SK-N-MC (cell line): ENCODE measurements around the gene NR1D1.

Experiments
- DNase-seq: peaks from one replicate; pipeline ENCODE4 v3.0.0-alpha.2; 2011; ENCODE audit warnings: low read depth, low spot score
- H3K27ac ChIP-seq: fragments of 200-600 bp; sonication (generic); 2 replicates; pipeline ENCODE4 v1.5.1; 2016; ENCODE audit warnings: mixed run types
- H3K36me3 ChIP-seq: fragments of 200-600 bp; sonication (generic); 2 replicates; pipeline ENCODE4 v1.6.1; 2017; ENCODE audit warnings: antibody characterized with exemption, low read length, mixed read lengths; ENCODE audit not compliant: insufficient read depth
- H3K4me3 ChIP-seq: fragments of 200-600 bp; sonication (generic); 2 replicates; pipeline ENCODE4 v1.5.1; 2016
- H3K9ac ChIP-seq: fragments of 200-600 bp; sonication (generic); 2 replicates; pipeline ENCODE4 v1.8.0; 2017; ENCODE audit warnings: mixed run types, mixed read lengths; ENCODE audit not compliant: insufficient read length
- H3K9me3 ChIP-seq: fragments of 200-600 bp; sonication (generic); 2 replicates; pipeline ENCODE4 v1.6.1; 2017; ENCODE audit warnings: low read depth, mild to moderate bottlenecking, antibody characterized with exemption, low read length, moderate library complexity, mixed read lengths
- EZH2 ChIP-seq: fragments of 200-600 bp; sonication (generic); IDR thresholded peaks from one replicate; pipeline ENCODE4 v1.6.1; 2017; ENCODE audit warnings: antibody characterized with exemption
- FOXP2 ChIP-seq: optimal IDR thresholded peaks from 2 replicates; pipeline ENCODE3; 2011; ENCODE audit warnings: mild to moderate bottlenecking, moderate library complexity; ENCODE audit not compliant: insufficient read depth; ENCODE audit errors: extremely low read length, control extremely low read depth
- POLR2AphosphoS5 ChIP-seq: IDR thresholded peaks from 2 replicates; pipeline ENCODE4 v1.6.1; 2012; ENCODE audit warnings: mild to moderate bottlenecking, low read depth, low read length, borderline replicate concordance

NR1D1 gene

DNA sequence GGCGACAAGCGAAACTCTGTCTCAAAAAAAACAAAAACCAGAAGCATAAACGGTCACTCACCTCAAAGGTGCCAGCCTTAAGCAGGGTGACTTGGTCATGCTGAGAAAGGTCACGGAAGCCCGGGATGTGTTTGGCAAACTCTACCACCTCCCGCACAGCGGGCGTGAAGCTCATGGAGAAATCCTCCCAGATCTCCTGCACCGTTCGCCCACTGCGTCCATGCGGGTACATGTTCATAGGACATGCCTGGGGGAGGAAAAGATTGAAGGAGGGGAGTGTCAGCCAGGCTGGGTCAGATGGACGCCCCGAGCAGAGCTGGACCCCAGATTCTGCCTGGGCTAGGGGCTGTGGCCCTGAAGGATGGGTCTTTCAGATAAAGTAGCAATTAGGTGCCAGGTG lies 5.5 kb downstream of the NR1D1 start:
- no peak for DNase-seq
- Histone ChIP-seq H3K9ac (no peak overlapping the region), H3K9me3 (no peaks in the 10 kb centered on the region), H3K4me3 (no peak overlapping the region), H3K27ac (no peak overlapping the region), H3K36me3 (peaks cover 13% of the 10 kb centered on the region; the same call in 1 of the 2 replicates)
- TF ChIP-seq POLR2AphosphoS5 (no peak; the same call in 1 of the 2 replicates), FOXP2 (no peak), EZH2 (no peak)

DNA sequence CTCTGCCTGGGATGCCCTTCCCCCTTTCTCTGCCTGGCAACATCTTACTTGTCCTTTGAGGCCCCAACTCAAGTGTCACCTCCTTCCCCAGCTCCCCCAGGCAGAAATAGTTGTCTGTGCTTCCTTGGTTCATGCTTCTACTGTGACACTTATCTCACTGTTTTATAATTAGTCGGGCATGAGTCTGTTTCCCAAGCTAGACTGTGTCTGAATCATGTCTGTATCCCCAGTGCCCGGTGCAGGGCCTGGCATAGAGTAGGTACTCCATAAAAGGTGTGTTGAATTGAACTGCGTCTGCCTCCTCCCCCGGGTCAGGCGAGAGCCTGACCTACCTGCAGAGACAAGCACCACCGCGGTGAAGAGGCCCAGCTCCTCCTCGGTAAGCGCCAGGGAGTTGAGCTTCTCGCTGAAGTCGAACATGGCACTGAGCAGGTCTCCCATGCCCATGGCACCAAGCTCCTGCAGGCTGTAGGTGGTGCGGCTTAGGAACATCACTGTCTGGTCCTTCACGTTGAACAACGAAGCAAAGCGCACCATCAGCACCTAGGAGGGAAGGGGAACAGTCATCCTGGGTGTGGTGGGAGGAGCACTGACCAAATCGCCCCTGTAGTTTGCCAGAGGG lies 6.7 kb downstream of the NR1D1 start:
- Histone ChIP-seq H3K36me3 (peaks cover 20% of the 10 kb centered on the region; the same call in 1 of the 2 replicates), H3K4me3 (no peak overlapping the region), H3K9ac (no peak overlapping the region), H3K9me3 (no peaks in the 10 kb centered on the region), H3K27ac (no peak overlapping the region)
- TF ChIP-seq FOXP2 (no peak), EZH2 (no peak), POLR2AphosphoS5 (no peak)
- DNase-seq = no peak

DNA sequence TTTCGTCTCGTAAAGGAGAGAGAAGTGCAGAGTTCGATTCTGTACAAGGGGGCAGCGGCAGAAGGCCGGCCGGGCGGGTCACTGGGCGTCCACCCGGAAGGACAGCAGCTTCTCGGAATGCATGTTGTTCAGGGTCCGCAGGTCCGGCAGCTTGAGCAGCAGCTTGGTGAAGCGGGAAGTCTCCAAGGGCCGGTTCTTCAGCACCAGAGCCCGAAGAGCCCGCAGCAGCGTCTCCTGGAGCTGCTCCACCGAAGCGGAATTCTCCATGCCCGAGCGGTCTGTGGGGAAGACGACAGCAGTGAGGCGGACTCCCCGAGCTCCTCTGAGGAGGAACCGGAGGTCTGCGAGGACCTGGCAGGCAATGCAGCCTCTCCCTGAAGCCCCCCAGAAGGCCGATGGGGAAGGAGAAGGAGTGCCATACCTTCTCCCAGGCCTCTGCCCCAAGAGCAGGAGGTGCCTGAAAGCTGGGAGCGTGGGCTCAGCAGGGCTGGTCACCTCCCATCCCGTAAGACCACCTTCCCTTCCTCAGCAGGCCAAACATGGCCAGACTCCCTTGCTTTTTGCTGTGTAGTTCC lies 7.3 kb downstream of the NR1D1 start:
- TF ChIP-seq FOXP2 (no peak), POLR2AphosphoS5 (no peak), EZH2 (no peak)
- no peak for DNase-seq
- H3K9ac ChIP-seq = no peak overlapping the region
- no peak overlapping the region for H3K4me3 ChIP-seq
- H3K36me3 ChIP-seq = peaks cover 25% of the 10 kb centered on the region; the same call in 1 of the 2 replicates
- 0 out of 2 replicates have a peak overlapping the region, but pooled peaks have one; percentile 50 for H3K27ac ChIP-seq
- H3K9me3 ChIP-seq = no peaks in the 10 kb centered on the region

DNA sequence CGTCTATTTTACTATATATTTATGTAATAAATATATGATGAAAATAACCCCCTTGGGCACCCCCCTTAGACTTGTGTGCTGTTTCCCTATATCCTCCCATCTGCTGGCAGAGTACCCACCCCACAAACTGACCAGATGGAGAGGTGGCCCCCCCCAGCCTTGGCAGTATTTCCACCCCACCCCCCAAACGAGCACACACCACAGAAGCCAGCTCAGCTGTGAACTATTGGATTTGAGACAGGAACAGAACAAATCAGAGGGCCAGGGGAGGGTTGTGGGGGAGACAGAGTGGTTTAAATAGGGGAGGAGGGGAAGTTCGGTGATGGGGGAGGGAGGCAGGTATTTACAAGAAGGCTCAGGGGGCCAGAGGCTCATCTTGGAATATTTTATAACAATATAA lies 7.8 kb downstream of the NR1D1 start:
- H3K9ac ChIP-seq = no peak overlapping the region
- TF ChIP-seq EZH2 (no peak), POLR2AphosphoS5 (no peak), FOXP2 (no peak)
- DNase-seq = no peak
- H3K9me3 ChIP-seq = no peaks in the 10 kb centered on the region
- H3K27ac ChIP-seq = 0 out of 2 replicates have a peak overlapping the region, but pooled peaks have one; percentile 50
- peaks cover 29% of the 10 kb centered on the region; the same call in 1 of the 2 replicates for H3K36me3 ChIP-seq
- no peak overlapping the region for H3K4me3 ChIP-seq

DNA sequence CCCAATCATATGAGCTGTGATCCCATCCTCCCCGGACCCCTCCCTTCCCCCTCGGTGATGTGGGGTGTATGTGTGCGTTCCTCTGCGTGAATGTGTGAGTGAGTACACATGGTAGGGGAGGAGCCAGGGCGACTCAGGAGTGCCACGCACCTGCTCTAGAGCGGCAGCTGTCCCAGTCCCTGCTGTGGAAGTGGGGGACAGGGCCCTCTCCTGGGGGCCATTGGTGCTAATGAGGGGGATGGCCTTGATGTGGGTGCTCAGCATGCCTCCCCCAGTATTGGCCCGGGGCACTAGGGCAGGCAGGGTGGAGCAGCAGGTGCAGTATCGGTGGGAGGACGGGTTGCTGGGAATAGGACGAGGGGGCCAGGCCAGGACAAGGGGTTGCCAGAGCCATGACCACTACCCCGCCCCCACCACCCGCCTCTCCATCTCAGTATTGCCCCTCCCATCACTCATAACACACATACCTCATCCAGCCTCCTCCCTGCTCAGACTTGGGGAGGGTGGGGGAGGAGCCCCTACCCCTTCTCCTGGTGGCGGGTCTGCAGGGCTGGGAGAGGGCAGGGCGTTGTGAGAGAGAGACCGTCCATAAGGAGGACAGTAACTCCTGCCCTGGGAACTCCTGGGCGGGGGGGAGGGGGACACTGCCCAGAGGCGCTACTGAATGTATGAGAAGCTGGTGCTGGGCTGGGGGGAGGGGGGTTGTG lies 8.5 kb downstream of the NR1D1 start:
- Histone ChIP-seq H3K4me3 (no peak overlapping the region), H3K9ac (no peak overlapping the region), H3K9me3 (no peaks in the 10 kb centered on the region), H3K27ac (no peak overlapping the region), H3K36me3 (peaks cover 36% of the 10 kb centered on the region)
- TF ChIP-seq FOXP2 (no peak), POLR2AphosphoS5 (no peak), EZH2 (no peak)
- no peak for DNase-seq

DNA sequence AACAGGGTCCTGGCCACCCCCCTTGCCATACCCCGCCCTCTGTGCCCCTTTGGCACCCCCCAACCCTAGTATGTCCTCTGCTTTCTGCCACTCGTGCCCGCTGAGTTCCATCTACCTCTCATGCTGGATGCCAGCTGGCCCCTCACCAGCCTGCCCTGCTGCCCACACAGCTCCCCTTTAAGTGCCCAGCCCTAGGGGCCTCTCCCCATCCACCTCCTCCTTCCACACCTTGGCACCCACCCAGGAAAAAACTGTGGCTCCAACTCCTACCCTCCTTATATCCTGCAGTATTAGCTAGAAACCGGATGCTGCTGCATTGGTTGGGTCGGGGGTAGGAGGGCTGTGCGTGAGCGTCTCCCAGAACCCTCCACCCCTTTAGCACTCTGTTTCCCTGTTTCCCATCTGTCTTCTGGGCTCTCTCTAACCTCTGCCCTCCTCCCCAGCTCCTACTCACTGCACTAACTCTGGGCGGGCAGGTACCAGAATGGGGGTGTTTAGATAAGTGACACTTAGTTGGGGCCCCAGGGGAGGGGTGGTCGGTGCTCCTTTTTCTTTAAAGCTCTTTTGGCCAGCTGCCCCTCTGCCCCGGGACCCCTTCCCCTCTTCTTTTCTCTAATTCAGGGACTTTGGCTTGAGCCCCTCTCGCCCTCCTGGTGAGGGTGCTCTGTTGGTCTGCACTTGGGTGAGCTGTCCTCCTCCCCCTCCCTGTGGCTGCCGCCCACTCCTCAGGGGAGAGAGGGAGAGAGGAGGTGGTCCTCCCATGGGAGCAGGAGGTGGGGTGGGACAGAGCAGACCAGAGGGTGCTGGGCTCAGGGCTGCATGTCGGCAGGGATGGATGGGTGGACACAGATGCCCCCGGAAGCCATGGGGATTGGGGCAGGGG lies 9.9 kb downstream of the NR1D1 start:
- H3K36me3 ChIP-seq = peaks cover 47% of the 10 kb centered on the region
- no peak for DNase-seq
- TF ChIP-seq POLR2AphosphoS5 (no peak), FOXP2 (no peak), EZH2 (no peak)
- no peak overlapping the region for H3K27ac ChIP-seq
- no peak overlapping the region for H3K4me3 ChIP-seq
- H3K9me3 ChIP-seq = no peaks in the 10 kb centered on the region
- H3K9ac ChIP-seq = no peak overlapping the region

DNA sequence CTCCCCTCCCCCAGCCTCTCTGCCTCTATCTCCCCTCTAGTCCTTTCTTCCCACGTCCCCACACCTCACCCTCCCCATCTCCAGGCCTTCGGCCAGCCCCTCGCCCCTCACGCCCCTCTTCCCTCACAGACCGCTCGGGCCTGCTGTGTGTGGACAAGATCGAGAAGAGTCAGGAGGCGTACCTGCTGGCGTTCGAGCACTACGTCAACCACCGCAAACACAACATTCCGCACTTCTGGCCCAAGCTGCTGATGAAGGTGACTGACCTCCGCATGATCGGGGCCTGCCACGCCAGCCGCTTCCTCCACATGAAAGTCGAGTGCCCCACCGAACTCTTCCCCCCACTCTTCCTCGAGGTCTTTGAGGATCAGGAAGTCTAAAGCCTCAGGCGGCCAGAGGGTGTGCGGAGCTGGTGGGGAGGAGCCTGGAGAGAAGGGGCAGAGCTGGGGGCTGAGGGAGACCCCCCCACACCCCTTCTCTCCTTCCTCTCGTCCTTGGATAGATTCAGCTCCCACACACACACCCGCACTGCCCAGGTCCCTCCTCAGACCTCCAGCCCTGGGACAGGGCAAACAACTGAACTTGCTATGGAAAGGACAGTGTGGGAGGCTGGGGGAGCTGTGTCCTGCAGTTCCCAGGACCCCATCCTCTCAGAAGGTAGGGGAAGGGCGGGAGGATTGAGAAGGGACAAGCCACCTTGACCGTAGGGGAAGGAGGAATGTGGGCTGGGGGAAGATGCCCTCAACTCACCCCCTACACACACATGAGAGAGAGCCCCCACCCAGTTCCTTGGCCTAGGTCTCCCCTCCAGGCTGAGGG lies 11.1 kb downstream of the NR1D1 start:
- no peak for DNase-seq
- Histone ChIP-seq H3K4me3 (no peak overlapping the region), H3K27ac (no peak overlapping the region), H3K9me3 (no peaks in the 10 kb centered on the region), H3K36me3 (peaks cover 54% of the 10 kb centered on the region), H3K9ac (no peak overlapping the region)
- TF ChIP-seq EZH2 (no peak), FOXP2 (no peak), POLR2AphosphoS5 (no peak)
